GM19043 (cell line): ENCODE results near the gene ACBD6.

Experiments
- ATAC-seq: cut with Tn5 transposase; IDR thresholded peaks from one replicate; pipeline ENCODE4 v1.9.1; 2021; ENCODE audit warnings: low read depth; ENCODE audit not compliant: unreplicated experiment

ACBD6 gene

DNA sequence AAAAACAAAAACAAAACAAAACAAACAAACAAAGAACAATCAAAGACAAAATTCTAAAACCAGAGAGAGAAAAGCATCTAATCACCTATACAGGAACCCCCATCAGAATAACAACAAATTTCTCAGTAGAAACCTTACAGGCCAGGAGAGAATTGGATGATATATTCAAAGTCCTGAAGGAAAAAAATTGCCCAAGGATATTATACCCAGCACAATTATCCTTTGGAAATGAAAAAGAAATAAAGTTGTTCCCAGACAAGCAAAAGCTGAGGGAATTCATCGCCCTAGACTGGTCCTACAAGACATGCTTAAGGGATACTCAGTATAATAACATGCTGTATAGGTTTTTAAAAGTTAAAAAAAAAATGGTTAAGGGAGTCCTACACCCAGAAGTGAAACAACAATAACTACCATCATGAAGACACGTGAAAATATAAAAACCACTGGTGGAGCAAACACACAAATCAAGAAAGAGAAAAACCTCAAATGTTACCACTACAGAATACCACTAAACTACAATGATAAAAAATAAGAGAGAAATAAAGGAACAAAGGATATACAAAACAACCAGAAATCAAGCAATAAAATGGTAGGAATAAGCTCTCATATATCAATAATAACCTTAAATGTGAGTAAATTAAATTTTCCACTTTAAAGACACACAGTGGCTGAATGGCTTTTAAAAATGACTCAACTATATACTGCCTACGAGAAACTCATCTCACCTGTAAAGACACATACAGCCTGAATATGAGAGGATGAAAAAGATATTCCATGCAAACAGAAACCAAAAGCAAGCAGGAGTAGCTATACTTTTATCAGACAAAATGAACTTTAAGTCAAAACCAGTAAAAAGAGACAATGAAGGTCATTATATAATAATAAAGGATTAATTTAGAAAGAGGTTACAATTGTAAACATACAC lies 121.9 kb downstream of the ACBD6 start:
- no peak for ATAC-seq

DNA sequence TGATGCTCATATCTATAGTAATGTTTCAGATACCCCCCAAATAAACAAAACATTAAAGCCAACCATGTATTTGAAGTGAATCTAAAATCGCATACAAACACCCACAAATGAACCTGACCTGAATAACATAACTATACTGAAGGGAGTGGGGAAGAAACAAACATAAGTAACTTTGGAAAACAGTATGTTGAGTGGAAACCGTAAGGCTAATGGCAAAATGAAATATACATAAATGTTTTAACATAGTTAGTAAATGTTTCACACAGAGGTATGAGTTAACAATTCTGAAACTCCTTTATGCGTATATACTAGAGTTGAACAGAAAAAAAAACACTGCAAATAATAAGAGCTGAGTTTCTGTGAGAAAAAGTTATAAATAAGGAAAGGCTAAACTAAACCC lies 125.6 kb downstream of the ACBD6 start:
- ATAC-seq, result no peak

GRCh38 chr1:180376253-180376652 lies 126.1 kb downstream of the ACBD6 start:
- no peak for ATAC-seq

- ATAC-seq, result no peak
These were observed 129.6 kb downstream of the ACBD6 start for GRCh38 chr1:180372728-180373127.

DNA sequence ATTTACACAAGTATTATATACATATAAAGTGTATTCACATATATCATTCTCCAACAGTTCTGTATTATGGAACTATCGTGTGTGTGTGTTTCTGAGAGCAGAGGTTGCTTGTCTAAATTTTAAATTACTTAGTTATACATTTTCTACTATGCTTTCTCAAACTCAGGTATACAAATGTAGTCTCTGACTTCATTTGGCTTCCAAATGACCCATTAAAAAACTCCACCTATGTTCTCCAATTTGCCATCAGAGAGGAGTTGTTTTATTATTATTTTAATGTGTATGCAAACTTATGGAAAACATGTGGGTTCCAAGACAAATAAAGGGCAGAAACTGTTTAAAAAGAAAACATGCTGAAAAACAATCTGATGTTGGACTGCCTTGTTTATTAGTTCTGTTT lies 131.8 kb downstream of the ACBD6 start:
- ATAC-seq, result no peak

DNA sequence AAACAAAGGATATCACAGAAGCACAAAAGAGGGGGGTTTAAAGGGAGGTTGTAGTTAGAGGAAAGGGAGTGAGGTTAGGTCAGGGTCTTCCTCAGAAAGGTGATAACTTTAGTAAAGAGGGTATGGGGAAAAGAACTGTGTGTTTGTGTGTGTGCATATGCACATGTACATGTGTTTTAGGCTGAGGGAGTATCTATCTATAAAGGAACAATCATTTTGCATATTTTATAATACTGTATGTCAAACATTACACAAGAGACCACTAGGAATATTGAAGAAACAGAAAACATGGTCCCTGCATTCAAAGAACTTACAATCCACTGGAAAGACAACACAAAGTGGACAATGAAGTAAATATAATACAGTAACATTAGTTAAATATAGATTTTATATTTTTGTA lies 132.2 kb downstream of the ACBD6 start:
- ATAC-seq, result no peak

- ATAC-seq, result no peak
These were observed 133.3 kb downstream of the ACBD6 start for GRCh38 chr1:180369061-180369460.

DNA sequence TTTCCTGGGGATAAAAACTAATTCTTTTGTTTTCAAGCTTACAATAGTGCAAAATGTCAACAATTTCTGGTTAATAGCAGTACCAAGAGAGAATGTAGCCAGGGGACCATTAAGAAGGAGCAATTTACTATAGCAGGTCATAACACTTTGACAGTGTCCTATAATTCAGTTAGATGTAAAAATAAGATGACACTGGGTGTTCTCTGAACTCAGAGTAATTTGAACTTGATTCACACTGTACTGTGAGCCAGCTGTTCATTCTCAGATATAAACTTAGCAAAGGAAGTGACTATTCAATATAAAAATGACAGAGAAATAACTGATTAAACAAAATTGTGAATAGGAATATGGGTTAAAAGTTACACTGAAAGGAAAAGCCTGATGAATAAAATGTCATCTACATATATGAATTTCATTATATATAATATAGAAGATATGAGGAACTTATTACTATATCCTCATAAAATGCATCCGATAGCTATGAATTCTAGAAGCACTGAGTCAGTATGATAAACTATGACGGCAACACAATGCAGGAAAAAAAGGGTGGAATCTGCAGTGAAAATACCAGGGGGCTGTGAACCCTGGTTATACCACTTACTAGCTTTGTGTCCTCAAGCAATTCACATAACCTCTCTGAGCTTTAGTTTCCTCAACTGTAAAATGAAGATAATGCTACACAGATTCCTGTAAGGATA lies 135.9 kb downstream of the ACBD6 start:
- ATAC-seq, result no peak

DNA sequence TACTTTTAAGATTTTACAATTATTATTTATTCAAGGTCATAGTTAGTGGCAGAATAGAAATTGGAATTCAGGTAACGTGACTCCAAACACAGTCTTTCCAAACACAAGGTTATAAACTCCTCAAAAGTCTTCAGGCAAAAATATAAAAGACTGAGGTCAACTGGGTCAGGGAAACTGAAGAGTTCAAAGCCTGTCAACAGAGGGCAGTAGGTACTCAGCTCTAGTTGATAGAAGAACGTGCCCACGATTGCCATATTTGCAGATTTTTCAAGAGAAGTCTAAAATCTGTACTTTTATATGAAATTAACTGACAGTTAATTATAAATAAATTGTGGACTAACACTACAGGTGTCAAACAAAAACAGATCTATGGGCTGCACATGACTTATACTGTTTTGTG lies 137.3 kb downstream of the ACBD6 start:
- no peak for ATAC-seq

GRCh38 chr1:180363246-180363995 lies 139.0 kb downstream of the ACBD6 start:
- no peak for ATAC-seq

- ATAC-seq, result no peak
These were observed 141.9 kb downstream of the ACBD6 start for GRCh38 chr1:180360333-180361075.

DNA sequence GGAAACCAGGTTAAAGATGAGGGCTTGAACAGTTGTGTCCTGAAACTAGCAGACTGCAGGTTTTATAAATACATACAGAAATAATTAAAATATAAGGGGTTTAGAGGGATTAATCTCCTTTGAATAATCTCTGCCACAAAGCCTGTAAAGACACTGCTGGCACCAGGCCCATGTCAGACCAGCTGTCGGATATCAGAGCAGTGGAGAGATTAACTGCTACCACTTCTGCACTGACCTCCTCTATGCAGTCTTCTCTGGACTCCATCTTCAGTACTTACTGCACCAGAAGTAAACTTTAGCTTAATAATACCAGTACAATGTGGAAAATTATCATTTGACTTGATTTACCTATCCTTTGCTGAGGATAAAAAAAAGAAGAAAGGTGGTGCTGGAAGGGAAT lies 143.7 kb downstream of the ACBD6 start:
- ATAC-seq, result no peak

GRCh38 chr1:180353945-180354344 lies 148.4 kb downstream of the ACBD6 start:
- ATAC-seq, result no peak

GRCh38 chr1:180352588-180352987 lies 149.8 kb downstream of the ACBD6 start:
- ATAC-seq, result no peak

- no peak for ATAC-seq
These were observed 150.4 kb downstream of the ACBD6 start for GRCh38 chr1:180352021-180352420.

GRCh38 chr1:180345148-180345547 lies 157.2 kb downstream of the ACBD6 start:
- no peak for ATAC-seq

- ATAC-seq, result no peak
These were observed 158.2 kb downstream of the ACBD6 start for GRCh38 chr1:180343921-180344769.

DNA sequence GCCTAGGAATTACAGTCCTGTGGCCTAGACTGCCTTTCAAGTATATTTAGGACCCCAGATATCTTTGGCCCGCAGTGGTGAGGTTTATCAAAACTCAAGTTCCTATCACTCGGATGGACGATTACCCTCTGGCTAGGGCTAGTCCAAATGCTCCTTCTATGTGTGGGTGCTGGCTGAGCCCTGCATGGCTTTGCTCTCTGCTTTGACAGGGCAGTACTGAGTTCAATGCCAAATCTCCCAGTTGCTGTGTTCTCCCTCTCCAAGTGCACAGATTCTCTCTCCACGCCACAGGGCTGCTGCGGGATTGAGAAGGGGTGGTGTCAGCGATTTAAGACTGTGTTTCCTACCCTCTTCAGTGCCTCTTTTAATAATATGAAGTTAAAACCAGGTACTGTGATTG lies 175.3 kb downstream of the ACBD6 start:
- ATAC-seq, result no peak

DNA sequence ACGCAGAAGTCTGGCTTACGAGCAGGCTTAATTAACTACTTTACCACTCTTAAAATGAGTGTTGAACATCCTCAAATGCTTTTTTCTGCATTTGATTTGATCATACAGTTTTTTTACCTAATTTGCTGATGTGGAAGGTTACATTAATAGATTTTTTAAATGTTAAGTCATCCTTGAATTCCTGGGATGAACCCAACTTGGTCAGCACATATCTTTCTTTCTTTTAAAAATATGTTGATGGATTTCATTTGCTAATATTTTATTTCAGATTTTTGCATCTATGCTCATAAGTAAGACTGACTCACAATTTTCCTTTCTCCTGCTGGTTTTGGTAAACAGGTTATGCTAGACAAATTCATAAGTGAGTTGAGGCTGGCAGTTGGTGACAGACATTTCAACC lies 189.5 kb downstream of the ACBD6 start:
- ATAC-seq, result no peak
